A673 (cell line): ENCODE results near the gene CCNB1.

Experiments
- CTCF ChIP-seq: fragments of 300-800, 200-600 bp; sonication (generic); conservative IDR thresholded peaks from 2 replicates; pipeline ENCODE4 v1.5.1; 2017; ENCODE audit warnings: low read depth, mild to moderate bottlenecking, antibody characterized with exemption, low read length, moderate library complexity, mixed read lengths
- EZH2 ChIP-seq: fragments of 200-600 bp; sonication (generic); IDR thresholded peaks from 2 replicates; pipeline ENCODE4 v1.6.1; 2017; ENCODE audit warnings: borderline replicate concordance, low read depth, mild to moderate bottlenecking, mixed read lengths, antibody characterized with exemption, low read length; ENCODE audit not compliant: poor library complexity, severe bottlenecking

- TF ChIP-seq CTCF (no peak), EZH2 (no peak)
Measured at GRCh38 chr5:69134126-69134525, 32.8 kb upstream of the CCNB1 start.
